MM.1S (cell line): ENCODE results near the gene SUDS3.

Experiments used
- DNase-seq: peaks from one replicate; pipeline ENCODE4 v3.0.0-alpha.2; 2015
- H2AFZ ChIP-seq: fragments of 300-600 bp; sonication (generic); 2 replicates; pipeline ENCODE4 v1.6.0; 2016; ENCODE audit warnings: antibody characterized with exemption, low read length
- H3F3A ChIP-seq: fragments of 300-600 bp; sonication (generic); 2 replicates; pipeline ENCODE4 v1.6.1; 2016; ENCODE audit warnings: mild to moderate bottlenecking, antibody characterized with exemption, low read length, moderate library complexity, mixed read lengths; ENCODE audit not compliant: insufficient read depth
- H3K27ac ChIP-seq: fragments of 300-600 bp; sonication (generic); 2 replicates; pipeline ENCODE4 v1.5.1; 2016; ENCODE audit warnings: mild to moderate bottlenecking, low read length
- H3K27me3 ChIP-seq: fragments of 300-600 bp; sonication (generic); replicated peaks from 2 replicates; pipeline ENCODE4 v1.6.0; 2016; ENCODE audit warnings: low read length; ENCODE audit not compliant: insufficient read depth
- H3K36me3 ChIP-seq: fragments of 300-600 bp; sonication (generic); replicated peaks from 2 replicates; pipeline ENCODE4 v1.6.1; 2016; ENCODE audit warnings: mild to moderate bottlenecking, low read length, mixed read lengths; ENCODE audit not compliant: insufficient read depth
- H3K4me1 ChIP-seq: fragments of 300-600 bp; sonication (generic); 2 replicates; pipeline ENCODE4 v1.6.1; 2016; ENCODE audit warnings: low read length, mixed read lengths
- H3K4me2 ChIP-seq: fragments of 300-600 bp; sonication (generic); 2 replicates; pipeline ENCODE4 v1.6.0; 2016; ENCODE audit warnings: low read depth, low read length
- H3K4me3 ChIP-seq: fragments of 300-600 bp; sonication (generic); 2 replicates; pipeline ENCODE4 v1.5.1; 2016; ENCODE audit warnings: low read length, mixed read lengths
- H3K79me2 ChIP-seq: fragments of 300-600 bp; sonication (generic); 2 replicates; pipeline ENCODE4 v1.6.1; 2016; ENCODE audit warnings: mixed run types, low read length, mixed read lengths
- H3K9ac ChIP-seq: fragments of 300-600 bp; sonication (generic); 2 replicates; pipeline ENCODE4 v1.6.1; 2016; ENCODE audit warnings: low read length, mixed read lengths
- H3K9me2 ChIP-seq: fragments of 300-600 bp; sonication (generic); replicated peaks from 2 replicates; pipeline ENCODE4 v1.6.1; 2016; ENCODE audit warnings: mild to moderate bottlenecking, low read length, mixed read lengths; ENCODE audit not compliant: insufficient read depth
- H3K9me3 ChIP-seq: fragments of 300-600 bp; sonication (generic); replicated peaks from 2 replicates; pipeline ENCODE4 v1.6.1; 2016; ENCODE audit warnings: mild to moderate bottlenecking, low read length, mixed read lengths; ENCODE audit not compliant: insufficient read depth
- H4K20me1 ChIP-seq: fragments of 300-600 bp; sonication (generic); 2 replicates; pipeline ENCODE4 v1.6.1; 2016; ENCODE audit warnings: mild to moderate bottlenecking, low read length, moderate library complexity, mixed read lengths; ENCODE audit not compliant: insufficient read depth
- EZH2 ChIP-seq: fragments of 300-600 bp; sonication (generic); optimal IDR thresholded peaks from 2 replicates; pipeline ENCODE3; 2017; ENCODE audit warnings: low read depth, mild to moderate bottlenecking, antibody characterized with exemption, low read length, mixed read lengths
- EZH2phosphoT487 ChIP-seq: fragments of 300-600 bp; sonication (generic); IDR thresholded peaks from 2 replicates; pipeline ENCODE4 v1.6.1; 2018; ENCODE audit warnings: antibody characterized with exemption, low read length
- TF ChIP-seq, protein P1 (sequence below): fragments of 300-600 bp; sonication (generic); IDR thresholded peaks from 2 replicates; pipeline ENCODE4 v1.5.1; 2016; ENCODE audit warnings: antibody characterized with exemption, low read length, mixed read lengths

Gene SUDS3

DNA sequence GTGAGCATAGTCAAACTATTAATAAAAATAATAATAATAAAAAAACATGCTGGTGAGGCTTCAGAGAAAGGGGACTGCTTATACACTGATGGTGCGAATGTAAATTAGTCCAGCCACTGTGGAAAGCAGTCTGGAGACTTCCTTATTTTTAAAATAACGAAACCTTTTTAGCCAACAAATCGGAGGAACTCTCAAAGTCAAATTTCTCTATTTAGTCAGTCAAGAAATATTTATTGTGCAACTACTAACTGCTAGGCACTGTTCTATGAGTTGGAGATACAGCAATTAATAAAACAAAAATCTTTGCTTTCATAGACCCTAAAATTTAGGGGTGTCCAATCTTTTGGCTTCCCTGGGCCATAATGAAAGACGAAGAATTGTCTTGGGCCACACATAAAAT, 14.5 kb upstream of the SUDS3 start:
- no peak for DNase-seq
- no peaks in the 10 kb centered on the region for H3K27me3 ChIP-seq

GRCh38 chr12:118368821-118369220, 7.5 kb upstream of the SUDS3 start:
- Histone ChIP-seq H3K9me3 (no peaks in the 10 kb centered on the region), H3K4me3 (no peak overlapping the region), H3K9me2 (no peaks in the 10 kb centered on the region), H3K79me2 (no peaks in the 10 kb centered on the region), H3K4me1 (no peaks in the 10 kb centered on the region), H3K4me2 (no peak overlapping the region), H3K9ac (no peak overlapping the region), H3K27ac (no peak overlapping the region), H3K27me3 (no peaks in the 10 kb centered on the region), H3K36me3 (no peaks in the 10 kb centered on the region), H2AFZ (no peak overlapping the region), H3F3A (no peaks in the 10 kb centered on the region), H4K20me1 (no peaks in the 10 kb centered on the region)
- TF ChIP-seq, protein P1, sequence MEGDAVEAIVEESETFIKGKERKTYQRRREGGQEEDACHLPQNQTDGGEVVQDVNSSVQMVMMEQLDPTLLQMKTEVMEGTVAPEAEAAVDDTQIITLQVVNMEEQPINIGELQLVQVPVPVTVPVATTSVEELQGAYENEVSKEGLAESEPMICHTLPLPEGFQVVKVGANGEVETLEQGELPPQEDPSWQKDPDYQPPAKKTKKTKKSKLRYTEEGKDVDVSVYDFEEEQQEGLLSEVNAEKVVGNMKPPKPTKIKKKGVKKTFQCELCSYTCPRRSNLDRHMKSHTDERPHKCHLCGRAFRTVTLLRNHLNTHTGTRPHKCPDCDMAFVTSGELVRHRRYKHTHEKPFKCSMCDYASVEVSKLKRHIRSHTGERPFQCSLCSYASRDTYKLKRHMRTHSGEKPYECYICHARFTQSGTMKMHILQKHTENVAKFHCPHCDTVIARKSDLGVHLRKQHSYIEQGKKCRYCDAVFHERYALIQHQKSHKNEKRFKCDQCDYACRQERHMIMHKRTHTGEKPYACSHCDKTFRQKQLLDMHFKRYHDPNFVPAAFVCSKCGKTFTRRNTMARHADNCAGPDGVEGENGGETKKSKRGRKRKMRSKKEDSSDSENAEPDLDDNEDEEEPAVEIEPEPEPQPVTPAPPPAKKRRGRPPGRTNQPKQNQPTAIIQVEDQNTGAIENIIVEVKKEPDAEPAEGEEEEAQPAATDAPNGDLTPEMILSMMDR: no peak
- no peak for DNase-seq

More for the DNA sequence above, 14.5 kb upstream of the SUDS3 start:
- Histone ChIP-seq H4K20me1 (no peaks in the 10 kb centered on the region), H3K4me2 (no peak overlapping the region), H3K79me2 (no peaks in the 10 kb centered on the region), H3K27ac (no peak overlapping the region), H3K9me3 (no peaks in the 10 kb centered on the region), H3K4me1 (no peaks in the 10 kb centered on the region), H2AFZ (no peak overlapping the region), H3K9ac (no peak overlapping the region), H3K36me3 (no peaks in the 10 kb centered on the region), H3K9me2 (no peaks in the 10 kb centered on the region), H3F3A (no peaks in the 10 kb centered on the region), H3K4me3 (no peak overlapping the region)
- no peak for TF ChIP-seq EZH2phosphoT487
- TF ChIP-seq, protein P1: no peak

DNA sequence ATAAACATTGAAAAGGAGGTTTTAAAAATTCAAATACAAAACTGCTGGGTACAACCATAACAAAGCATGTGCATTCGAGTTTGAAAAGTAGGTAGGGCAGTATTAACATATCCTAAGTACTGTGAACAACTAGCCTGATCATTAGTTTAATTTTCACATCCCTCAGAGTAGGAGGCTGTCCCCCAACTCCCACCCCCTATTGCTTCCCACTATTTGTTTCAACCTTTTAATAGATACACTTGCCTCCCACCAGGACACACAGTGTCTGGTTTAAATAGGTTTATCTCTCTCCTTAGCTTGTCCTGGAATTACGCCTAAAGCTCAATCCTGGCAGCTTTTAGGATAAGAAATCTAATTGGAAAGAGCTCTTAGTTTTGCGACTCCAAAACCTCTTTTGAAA, 5.8 kb upstream of the SUDS3 start:
- H3K9me3 ChIP-seq: no peaks in the 10 kb centered on the region
- no peak overlapping the region for H3K27ac ChIP-seq
- H3K27me3 ChIP-seq: no peaks in the 10 kb centered on the region
- TF ChIP-seq EZH2: no peak
- TF ChIP-seq, protein P1: no peak
- no peak for TF ChIP-seq EZH2phosphoT487
- H3K4me1 ChIP-seq: no peaks in the 10 kb centered on the region
- no peaks in the 10 kb centered on the region for H3K9me2 ChIP-seq
- no peaks in the 10 kb centered on the region for H4K20me1 ChIP-seq
- no peak overlapping the region for H3K4me3 ChIP-seq
- H3K4me2 ChIP-seq: no peak overlapping the region
- no peak overlapping the region for H3K9ac ChIP-seq
- H2AFZ ChIP-seq: no peak overlapping the region
- H3F3A ChIP-seq: no peaks in the 10 kb centered on the region
- H3K79me2 ChIP-seq: no peaks in the 10 kb centered on the region
- no peak for DNase-seq
- no peaks in the 10 kb centered on the region for H3K36me3 ChIP-seq
